ENCODE measurements around the gene NKAIN4.

DNA sequence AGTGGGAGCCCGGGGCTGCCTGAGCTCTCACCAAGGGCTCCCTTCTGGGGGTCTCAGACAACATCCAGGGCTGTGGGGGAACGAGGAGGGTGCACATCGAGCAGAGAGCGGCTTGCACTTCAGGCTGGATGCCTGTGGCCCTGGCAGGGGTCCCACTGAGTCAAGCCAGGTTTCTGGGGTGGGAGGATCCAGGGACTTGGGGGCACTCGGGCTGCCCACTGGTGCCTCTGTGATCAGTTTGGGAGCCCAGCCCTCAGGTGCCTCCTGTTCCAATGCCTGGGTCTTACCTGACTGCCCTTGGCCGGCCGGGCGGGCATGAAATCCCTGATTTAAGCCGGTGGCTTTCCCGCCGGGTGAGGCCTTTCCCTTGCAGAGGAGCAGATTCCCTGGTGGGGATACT, 39.2 kb upstream of the NKAIN4 start:
- no peak for TF ChIP-seq EZH2 (IDR thresholded peaks at IDR 0.05; ENCODE audit: borderline replicate concordance)
- TF ChIP-seq, protein P1, sequence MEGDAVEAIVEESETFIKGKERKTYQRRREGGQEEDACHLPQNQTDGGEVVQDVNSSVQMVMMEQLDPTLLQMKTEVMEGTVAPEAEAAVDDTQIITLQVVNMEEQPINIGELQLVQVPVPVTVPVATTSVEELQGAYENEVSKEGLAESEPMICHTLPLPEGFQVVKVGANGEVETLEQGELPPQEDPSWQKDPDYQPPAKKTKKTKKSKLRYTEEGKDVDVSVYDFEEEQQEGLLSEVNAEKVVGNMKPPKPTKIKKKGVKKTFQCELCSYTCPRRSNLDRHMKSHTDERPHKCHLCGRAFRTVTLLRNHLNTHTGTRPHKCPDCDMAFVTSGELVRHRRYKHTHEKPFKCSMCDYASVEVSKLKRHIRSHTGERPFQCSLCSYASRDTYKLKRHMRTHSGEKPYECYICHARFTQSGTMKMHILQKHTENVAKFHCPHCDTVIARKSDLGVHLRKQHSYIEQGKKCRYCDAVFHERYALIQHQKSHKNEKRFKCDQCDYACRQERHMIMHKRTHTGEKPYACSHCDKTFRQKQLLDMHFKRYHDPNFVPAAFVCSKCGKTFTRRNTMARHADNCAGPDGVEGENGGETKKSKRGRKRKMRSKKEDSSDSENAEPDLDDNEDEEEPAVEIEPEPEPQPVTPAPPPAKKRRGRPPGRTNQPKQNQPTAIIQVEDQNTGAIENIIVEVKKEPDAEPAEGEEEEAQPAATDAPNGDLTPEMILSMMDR (IDR thresholded peaks at IDR 0.05; ENCODE audit: poor library complexity) = no peak
- TF ChIP-seq EZH2phosphoT487 (IDR thresholded peaks at IDR 0.05; ENCODE audit: low read depth, severe bottlenecking, unreplicated experiment) = no peak
